HG03342 (cell line): Measurements from ENCODE around the gene CTPS1.

Source experiments
- ATAC-seq: cut with Tn5 transposase; IDR thresholded peaks from one replicate; pipeline ENCODE4 v1.9.1; 2021; ENCODE audit warnings: mild to moderate bottlenecking, moderate library complexity; ENCODE audit not compliant: unreplicated experiment

The CTPS1 gene

GRCh38 chr1:40965531-40965930 lies 14.0 kb upstream of the CTPS1 start:
- no peak for ATAC-seq

GRCh38 chr1:40966417-40966816 lies 13.1 kb upstream of the CTPS1 start:
- no peak for ATAC-seq

- no peak for ATAC-seq
Observed at GRCh38 chr1:40969445-40969844, 10.1 kb upstream of the CTPS1 start.

- no peak for ATAC-seq
Observed at GRCh38 chr1:40971966-40972365, 7.5 kb upstream of the CTPS1 start.

- no peak for ATAC-seq
Observed at GRCh38 chr1:40973912-40974311, 5.6 kb upstream of the CTPS1 start.

GRCh38 chr1:40974945-40975344 lies 4.6 kb upstream of the CTPS1 start:
- no peak for ATAC-seq

GRCh38 chr1:40976952-40977690 lies 2.4 kb upstream of the CTPS1 start:
- ATAC-seq: no peak

GRCh38 chr1:40977716-40978115 lies 1.8 kb upstream of the CTPS1 start:
- no peak for ATAC-seq

GRCh38 chr1:40978886-40979240 lies 633 bp upstream of the CTPS1 start:
- ATAC-seq: no peak

- ATAC-seq: peak; percentile 13
Observed at GRCh38 chr1:40980068-40980452, 564 bp downstream of the CTPS1 start.

- no peak for ATAC-seq
Observed at GRCh38 chr1:40980453-40981121, 1.1 kb downstream of the CTPS1 start.

GRCh38 chr1:40981691-40982448 lies 2.4 kb downstream of the CTPS1 start:
- ATAC-seq: no peak

GRCh38 chr1:40982721-40983120 lies 3.2 kb downstream of the CTPS1 start:
- no peak for ATAC-seq

- ATAC-seq: no peak
Observed at GRCh38 chr1:40983286-40983685, 3.8 kb downstream of the CTPS1 start.

- no peak for ATAC-seq
Observed at GRCh38 chr1:40984066-40984465, 4.6 kb downstream of the CTPS1 start.

GRCh38 chr1:40984531-40984930 lies 5.0 kb downstream of the CTPS1 start:
- no peak for ATAC-seq

GRCh38 chr1:40985161-40985560 lies 5.7 kb downstream of the CTPS1 start:
- no peak for ATAC-seq

GRCh38 chr1:40985875-40986274 lies 6.4 kb downstream of the CTPS1 start:
- ATAC-seq: no peak

GRCh38 chr1:40986328-40986783 lies 6.9 kb downstream of the CTPS1 start:
- ATAC-seq: no peak

GRCh38 chr1:40986956-40987355 lies 7.5 kb downstream of the CTPS1 start:
- ATAC-seq: no peak

GRCh38 chr1:40987439-40988276 lies 8.2 kb downstream of the CTPS1 start:
- no peak for ATAC-seq
